GM10266 (cell line): ENCODE results near the gene KRT12.

ENCODE experiments used
- DNase-seq: peaks from one replicate; pipeline ENCODE4 v3.0.0; 2012; ENCODE audit errors: extremely low spot score
- CTCF ChIP-seq: IDR thresholded peaks from 2 replicates; pipeline ENCODE4 v1.5.1; 2012; ENCODE audit warnings: mild to moderate bottlenecking, low read depth; ENCODE audit not compliant: control insufficient read depth, insufficient read depth; ENCODE audit errors: missing control alignments

KRT12 gene

GRCh38 chr17:40883626-40884334, 16.8 kb upstream of the KRT12 start:
- no peak for TF ChIP-seq CTCF
- DNase-seq: no peak

- no peak for DNase-seq
Measured at GRCh38 chr17:40883031-40883430, 16.0 kb upstream of the KRT12 start.

GRCh38 chr17:40879026-40879425, 12.0 kb upstream of the KRT12 start:
- DNase-seq: no peak
- TF ChIP-seq CTCF: no peak

More at GRCh38 chr17:40883031-40883430, 16.0 kb upstream of the KRT12 start:
- TF ChIP-seq CTCF: no peak

- no peak for TF ChIP-seq CTCF
- no peak for DNase-seq
Measured at GRCh38 chr17:40878044-40878443, 11.0 kb upstream of the KRT12 start.

GRCh38 chr17:40873801-40874200, 6.8 kb upstream of the KRT12 start:
- no peak for TF ChIP-seq CTCF
- no peak for DNase-seq

GRCh38 chr17:40873255-40873654, 6.2 kb upstream of the KRT12 start:
- TF ChIP-seq CTCF: no peak
- no peak for DNase-seq

- TF ChIP-seq CTCF: no peak
- no peak for DNase-seq
Measured at GRCh38 chr17:40872416-40872815, 5.4 kb upstream of the KRT12 start.
